ENCODE results near the gene PDIA2. TPM values are rescaled to one million over a fixed set of nuclear protein-coding genes. Genes with fewer than 3 reads are reported as not detected.
"Not testable (repeated sequence)": the region's sequence is repeated elsewhere in the genome, so short reads cannot be mapped to it uniquely, and the experiment has no call there.

PDIA2 gene
- total and polyA plus RNA-seq, 2 donors (not counting 3 experiments of a cell fraction or from before 2014, with no cell fraction given) = 0.63 TPM; not detected in 1

GRCh38 chr16:333406-334094, 50.6 kb downstream of the PDIA2 start:
- Histone ChIP-seq H3K4me1 (ENCODE audit: control insufficient read depth, extremely low read depth, insufficient read depth, low read length) (no peaks in the 10 kb centered on the region), H3K36me3 (ENCODE audit: control insufficient read depth in 2 of 2, extremely low read depth in 1 of 2, insufficient read depth in 2 of 2, low read length in 2 of 2) (peaks cover 0 to 3% of the 10 kb centered on the region in 2 experiments), H3K79me2 (ENCODE audit: control insufficient read depth, insufficient read depth, low read length) (peaks cover 76% of the 10 kb centered on the region), H2AFZ (ENCODE audit: low read depth, low read length) (no peak overlapping the region), H3K4me2 (ENCODE audit: insufficient read depth, low read length) (no peak overlapping the region), H3K9ac (replicated peaks; ENCODE audit: extremely low read depth, insufficient read depth, low read length) (no peak overlapping the region), H3K27ac (ENCODE audit: insufficient read depth, low read depth, low read length) (no peak overlapping the region), H3K9me1 (replicated peaks; ENCODE audit: control insufficient read depth, extremely low read depth, insufficient read depth, low read length) (no peaks in the 10 kb centered on the region), H3K27me3 (ENCODE audit: control insufficient read depth in 2 of 2, insufficient read depth in 2 of 2, low read length in 2 of 2) (no peaks in the 10 kb centered on the region), H3K4me3 (replicated peaks in 1 of 3; ENCODE audit: insufficient read depth in 1 of 3, low read depth in 1 of 3, low read length in 3 of 3) (no peak overlapping the region), H3K9me3 (replicated peaks; ENCODE audit: control insufficient read depth, insufficient read depth, low read length) (no peaks in the 10 kb centered on the region), H4K20me1 (replicated peaks; ENCODE audit: control insufficient read depth, extremely low read depth, insufficient read depth, low read length) (no peaks in the 10 kb centered on the region)
- TF ChIP-seq POLR2A (IDR thresholded peaks at IDR 0.05; ENCODE audit: low read depth, low read length) (no peak), GATA2 (IDR thresholded peaks at IDR 0.05; ENCODE audit: insufficient read depth, insufficient read length, low read depth, low read length) (no peak), MYC (IDR thresholded peaks at IDR 0.05; ENCODE audit: low read depth, low read length) (no peak), JUN (IDR thresholded peaks at IDR 0.05; ENCODE audit: borderline replicate concordance, insufficient read depth, insufficient read length, low read depth) (no peak), FOS (IDR thresholded peaks at IDR 0.05; ENCODE audit: borderline replicate concordance, insufficient read depth, low read length) (no peak), POLR2AphosphoS5 (IDR thresholded peaks at IDR 0.05; ENCODE audit: insufficient read depth, low read depth, low read length) (no peak), EZH2 (IDR thresholded peaks at IDR 0.05; ENCODE audit: borderline replicate concordance, low read depth, low read length, severe bottlenecking) (no peak)
- TF ChIP-seq, protein P1, sequence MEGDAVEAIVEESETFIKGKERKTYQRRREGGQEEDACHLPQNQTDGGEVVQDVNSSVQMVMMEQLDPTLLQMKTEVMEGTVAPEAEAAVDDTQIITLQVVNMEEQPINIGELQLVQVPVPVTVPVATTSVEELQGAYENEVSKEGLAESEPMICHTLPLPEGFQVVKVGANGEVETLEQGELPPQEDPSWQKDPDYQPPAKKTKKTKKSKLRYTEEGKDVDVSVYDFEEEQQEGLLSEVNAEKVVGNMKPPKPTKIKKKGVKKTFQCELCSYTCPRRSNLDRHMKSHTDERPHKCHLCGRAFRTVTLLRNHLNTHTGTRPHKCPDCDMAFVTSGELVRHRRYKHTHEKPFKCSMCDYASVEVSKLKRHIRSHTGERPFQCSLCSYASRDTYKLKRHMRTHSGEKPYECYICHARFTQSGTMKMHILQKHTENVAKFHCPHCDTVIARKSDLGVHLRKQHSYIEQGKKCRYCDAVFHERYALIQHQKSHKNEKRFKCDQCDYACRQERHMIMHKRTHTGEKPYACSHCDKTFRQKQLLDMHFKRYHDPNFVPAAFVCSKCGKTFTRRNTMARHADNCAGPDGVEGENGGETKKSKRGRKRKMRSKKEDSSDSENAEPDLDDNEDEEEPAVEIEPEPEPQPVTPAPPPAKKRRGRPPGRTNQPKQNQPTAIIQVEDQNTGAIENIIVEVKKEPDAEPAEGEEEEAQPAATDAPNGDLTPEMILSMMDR (IDR thresholded peaks at IDR 0.05; ENCODE audit: extremely low read depth in 1 of 2, insufficient read depth in 1 of 2, low read depth in 1 of 2, low read length in 2 of 2) = no peak
- TF ChIP-seq, protein P2, sequence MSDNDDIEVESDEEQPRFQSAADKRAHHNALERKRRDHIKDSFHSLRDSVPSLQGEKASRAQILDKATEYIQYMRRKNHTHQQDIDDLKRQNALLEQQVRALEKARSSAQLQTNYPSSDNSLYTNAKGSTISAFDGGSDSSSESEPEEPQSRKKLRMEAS (IDR thresholded peaks at IDR 0.05; ENCODE audit: insufficient read depth, insufficient read length) = no peak
- no TSS peak for BruUV-seq (replicated peaks)
- no peak for FAIRE-seq
- intact Hi-C loops (cut with micrococcal nuclease) (no loop called here), dilution Hi-C loops (cut with MboI; ENCODE audit: extremely low pct_ligation_motif_present, low sequenced_read_pairs) (no loop called here)
- POLR2A ChIA-PET = no interaction called here
- no peak for DNase-seq (ENCODE audit: low read depth, low spot score)
- CTCF ChIA-PET = no interaction called here

DNA sequence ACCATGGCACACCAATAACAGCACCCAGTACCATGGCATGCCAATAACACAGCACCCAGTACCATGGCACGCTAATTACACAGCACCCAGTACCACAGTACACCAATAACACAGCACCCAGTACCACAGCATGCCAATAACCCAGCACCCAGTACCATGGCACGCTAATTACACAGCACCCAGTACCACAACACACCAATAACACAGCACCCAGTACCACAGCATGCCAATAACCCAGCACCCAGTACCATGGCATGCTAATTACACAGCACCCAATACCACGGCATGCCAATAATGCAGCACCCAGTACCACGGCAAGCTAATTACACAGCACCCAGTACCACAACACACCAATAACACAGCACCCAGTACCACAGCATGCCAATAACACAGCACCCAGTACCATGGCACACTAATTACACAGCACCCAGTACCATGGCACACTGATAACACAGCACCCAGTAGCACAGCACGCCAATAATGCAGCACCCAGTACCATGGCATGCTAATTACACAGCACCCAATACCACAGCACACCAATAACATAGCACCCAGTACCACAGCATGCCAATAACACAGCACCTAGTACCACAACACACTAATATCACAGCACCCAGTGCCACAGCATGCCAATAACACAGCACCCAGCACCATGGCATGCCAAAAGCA, 51.3 kb downstream of the PDIA2 start:
- H3K9me1 ChIP-seq (replicated peaks; ENCODE audit: control insufficient read depth, extremely low read depth, insufficient read depth, low read length); H3K4me2 ChIP-seq (ENCODE audit: insufficient read depth, low read length); H3K27ac ChIP-seq (ENCODE audit: insufficient read depth, low read depth, low read length); H3K27me3 ChIP-seq (ENCODE audit: control insufficient read depth in 2 of 2, insufficient read depth in 2 of 2, low read length in 2 of 2); H3K4me3 ChIP-seq (replicated peaks in 1 of 3; ENCODE audit: insufficient read depth in 1 of 3, low read depth in 1 of 3, low read length in 3 of 3); FAIRE-seq; BruUV-seq (replicated peaks); H3K9ac ChIP-seq (replicated peaks; ENCODE audit: extremely low read depth, insufficient read depth, low read length); intact Hi-C loops (cut with micrococcal nuclease); DNase-seq (ENCODE audit: low read depth, low spot score); POLR2A ChIA-PET; dilution Hi-C loops (cut with MboI; ENCODE audit: extremely low pct_ligation_motif_present, low sequenced_read_pairs); H2AFZ ChIP-seq (ENCODE audit: low read depth, low read length); CTCF ChIA-PET; H4K20me1 ChIP-seq (replicated peaks; ENCODE audit: control insufficient read depth, extremely low read depth, insufficient read depth, low read length); H3K4me1 ChIP-seq (ENCODE audit: control insufficient read depth, extremely low read depth, insufficient read depth, low read length); H3K36me3 ChIP-seq (ENCODE audit: control insufficient read depth in 2 of 2, extremely low read depth in 1 of 2, insufficient read depth in 2 of 2, low read length in 2 of 2); H3K9me3 ChIP-seq (replicated peaks; ENCODE audit: control insufficient read depth, insufficient read depth, low read length): not testable (repeated sequence)
- H3K79me2 ChIP-seq (ENCODE audit: control insufficient read depth, insufficient read depth, low read length) = peaks cover 75% of the 10 kb centered on the region
